ENCODE results near the gene MGAT4B.

The MGAT4B gene

DNA sequence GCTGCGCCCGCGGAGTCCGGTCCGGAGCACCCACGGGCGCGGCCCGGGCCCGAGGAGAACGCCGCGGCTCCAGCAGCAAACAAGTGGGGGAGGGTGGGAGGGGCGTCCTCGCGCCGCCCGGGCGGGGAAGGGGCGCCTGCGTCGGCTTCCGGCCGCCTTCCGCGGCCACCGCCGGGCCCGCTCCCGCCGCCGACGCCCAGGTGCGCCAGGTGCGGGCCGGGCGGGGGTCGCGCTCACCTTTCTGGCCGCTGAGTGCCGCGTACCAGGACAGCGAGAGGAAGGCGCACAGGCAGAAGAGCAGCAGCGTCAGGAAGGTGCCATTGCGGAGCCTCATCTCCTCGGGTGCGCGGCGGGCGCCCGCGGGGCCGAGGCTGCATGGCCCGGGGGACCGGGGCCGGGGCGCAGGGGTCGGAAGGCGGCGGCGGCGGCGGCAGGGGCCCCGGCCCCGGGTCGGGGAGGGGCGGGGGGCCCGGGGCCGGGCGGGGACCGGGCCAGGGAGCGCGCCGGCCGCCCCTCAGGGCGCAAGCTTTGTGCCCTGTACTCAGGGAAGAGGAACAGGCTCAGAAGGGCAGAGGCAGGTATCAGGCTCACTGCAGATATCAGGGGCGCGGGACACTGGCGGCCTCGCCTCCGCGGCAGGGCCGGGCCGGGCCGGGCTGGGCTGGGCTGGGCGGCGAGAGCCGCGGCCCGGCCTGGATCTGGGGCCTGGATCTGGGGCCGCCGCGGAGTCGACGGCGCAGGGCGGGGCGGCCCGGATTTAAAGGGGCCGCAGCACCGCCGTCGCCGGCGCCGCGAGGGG is at the start of gene MGAT4B:
TSS of gene MGAT4B (minus strand) at position 617 of the 799 bp plus-strand sequence. CDS start at position 334, 283 bp downstream.
- no peak for TF ChIP-seq GATA3 (IDR thresholded peaks at IDR 0.05; ENCODE audit: low read depth, low read length)
- no peak for TF ChIP-seq GATA2 (IDR thresholded peaks at IDR 0.05; ENCODE audit: low read depth, low read length)

DNA sequence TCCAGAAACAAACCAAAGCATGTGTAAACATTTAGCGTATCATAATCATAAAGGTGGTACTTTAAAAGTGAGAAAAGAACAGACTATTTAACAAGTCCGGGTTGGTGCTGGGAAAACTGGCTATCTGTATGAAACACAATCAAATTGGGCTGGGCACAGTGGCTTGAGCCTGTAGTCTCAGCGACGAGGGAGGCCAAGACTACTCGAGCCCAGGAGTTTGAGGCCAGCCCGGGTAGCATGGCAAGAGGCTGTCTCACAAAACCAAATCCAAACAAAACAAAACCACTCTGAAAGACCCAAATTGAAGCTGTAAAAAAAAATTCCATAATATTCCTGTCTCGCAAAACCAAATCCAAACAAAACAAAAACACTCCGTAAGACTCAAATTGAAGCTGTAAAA is 47.7 kb upstream of the MGAT4B start:
- no peak for TF ChIP-seq GATA2 (IDR thresholded peaks at IDR 0.05; ENCODE audit: low read depth, low read length)
- no peak for TF ChIP-seq GATA3 (IDR thresholded peaks at IDR 0.05; ENCODE audit: low read depth, low read length)

DNA sequence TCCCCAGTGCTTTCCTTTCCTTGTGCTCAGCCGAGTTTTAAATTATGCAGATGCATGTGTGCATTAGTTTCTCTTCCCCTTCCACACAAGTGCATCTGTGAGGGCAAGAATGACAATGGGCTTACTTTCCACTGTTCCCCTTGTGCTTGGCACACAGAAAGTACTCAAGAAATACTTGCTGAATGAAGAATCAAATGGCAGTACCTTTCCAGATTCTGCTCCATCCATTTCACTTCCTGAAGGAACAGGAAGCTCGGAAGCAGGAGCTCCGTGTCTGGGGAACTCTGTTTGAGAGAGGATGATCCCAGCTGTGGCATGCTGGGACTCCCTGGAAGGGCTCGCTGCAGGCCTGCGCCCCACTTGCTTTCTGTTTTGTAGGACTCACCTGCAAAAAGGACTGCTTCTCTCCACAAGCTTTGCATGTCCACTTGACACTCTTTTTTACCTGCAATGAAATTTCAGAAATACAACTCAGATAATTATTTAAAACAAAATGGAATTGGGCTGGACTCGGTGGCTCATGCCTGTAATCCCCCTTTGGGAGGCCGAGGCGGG is 46.4 kb upstream of the MGAT4B start:
- TF ChIP-seq GATA2 (IDR thresholded peaks at IDR 0.05; ENCODE audit: low read depth, low read length) (no peak), GATA3 (IDR thresholded peaks at IDR 0.05; ENCODE audit: low read depth, low read length) (no peak)

DNA sequence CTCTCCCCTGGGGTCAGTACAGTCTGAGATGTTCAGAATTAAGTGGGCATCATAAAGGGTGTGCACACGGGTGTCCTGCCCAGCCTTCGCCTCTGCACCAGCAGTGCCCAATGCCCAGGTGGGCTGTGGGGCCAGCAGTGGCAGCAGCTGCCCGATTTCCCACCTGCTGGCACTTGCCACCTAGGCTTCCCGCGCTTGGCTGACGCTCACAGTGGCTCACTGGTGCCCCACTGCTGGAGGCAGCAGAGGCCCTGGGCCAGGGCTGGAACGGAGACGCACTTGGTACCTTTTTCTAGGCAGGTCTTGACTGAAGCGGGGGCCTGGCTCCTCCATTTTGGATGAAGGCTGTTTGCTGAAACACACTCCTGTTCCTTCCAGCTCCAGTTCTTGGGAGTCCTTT is 35.0 kb upstream of the MGAT4B start:
- TF ChIP-seq GATA3 (IDR thresholded peaks at IDR 0.05; ENCODE audit: low read depth, low read length) (no peak), GATA2 (IDR thresholded peaks at IDR 0.05; ENCODE audit: low read depth, low read length) (no peak)

DNA sequence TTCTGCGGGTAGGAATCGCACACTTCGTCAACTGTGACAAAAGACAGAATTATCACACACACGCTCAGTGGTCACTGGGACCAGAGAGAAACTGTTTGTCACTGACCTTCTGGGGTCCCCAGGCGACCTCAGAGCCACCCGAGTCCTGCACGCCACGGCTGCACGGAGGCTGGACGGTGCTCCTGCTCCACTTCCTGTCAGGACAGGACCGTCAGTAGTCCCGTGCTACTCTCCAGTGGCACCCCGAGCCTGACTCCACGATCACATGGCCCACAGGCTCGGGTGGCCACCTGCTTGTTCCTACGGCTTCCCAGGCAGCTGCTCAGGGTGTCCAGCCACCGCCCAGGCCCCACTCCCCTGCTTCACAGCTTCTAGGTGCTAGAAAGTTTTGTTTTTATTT is 34.1 kb upstream of the MGAT4B start:
- TF ChIP-seq GATA2 (IDR thresholded peaks at IDR 0.05; ENCODE audit: low read depth, low read length), result no peak
- TF ChIP-seq GATA3 (IDR thresholded peaks at IDR 0.05; ENCODE audit: low read depth, low read length), result no peak

DNA sequence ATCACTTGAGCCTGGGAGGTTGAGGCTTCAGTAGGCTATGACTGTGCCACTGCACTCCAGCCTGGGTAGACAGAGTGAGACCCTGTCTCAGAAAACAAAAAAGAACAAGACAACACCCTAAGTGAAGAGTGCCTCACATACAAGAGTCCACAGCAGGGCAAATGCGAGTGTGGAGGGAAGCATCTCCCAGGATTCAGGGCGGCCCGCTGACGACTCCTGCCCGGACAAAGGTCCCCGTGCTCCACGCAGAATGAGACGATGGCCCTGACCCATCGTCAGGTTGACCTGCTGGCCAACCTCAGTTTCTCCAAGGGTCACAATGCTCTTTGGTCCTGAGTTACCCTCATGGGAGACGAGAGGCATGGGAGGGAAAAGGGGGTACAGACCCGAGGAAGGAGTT is 33.7 kb upstream of the MGAT4B start:
- TF ChIP-seq GATA3 (IDR thresholded peaks at IDR 0.05; ENCODE audit: low read depth, low read length) (no peak), GATA2 (IDR thresholded peaks at IDR 0.05; ENCODE audit: low read depth, low read length) (no peak)

DNA sequence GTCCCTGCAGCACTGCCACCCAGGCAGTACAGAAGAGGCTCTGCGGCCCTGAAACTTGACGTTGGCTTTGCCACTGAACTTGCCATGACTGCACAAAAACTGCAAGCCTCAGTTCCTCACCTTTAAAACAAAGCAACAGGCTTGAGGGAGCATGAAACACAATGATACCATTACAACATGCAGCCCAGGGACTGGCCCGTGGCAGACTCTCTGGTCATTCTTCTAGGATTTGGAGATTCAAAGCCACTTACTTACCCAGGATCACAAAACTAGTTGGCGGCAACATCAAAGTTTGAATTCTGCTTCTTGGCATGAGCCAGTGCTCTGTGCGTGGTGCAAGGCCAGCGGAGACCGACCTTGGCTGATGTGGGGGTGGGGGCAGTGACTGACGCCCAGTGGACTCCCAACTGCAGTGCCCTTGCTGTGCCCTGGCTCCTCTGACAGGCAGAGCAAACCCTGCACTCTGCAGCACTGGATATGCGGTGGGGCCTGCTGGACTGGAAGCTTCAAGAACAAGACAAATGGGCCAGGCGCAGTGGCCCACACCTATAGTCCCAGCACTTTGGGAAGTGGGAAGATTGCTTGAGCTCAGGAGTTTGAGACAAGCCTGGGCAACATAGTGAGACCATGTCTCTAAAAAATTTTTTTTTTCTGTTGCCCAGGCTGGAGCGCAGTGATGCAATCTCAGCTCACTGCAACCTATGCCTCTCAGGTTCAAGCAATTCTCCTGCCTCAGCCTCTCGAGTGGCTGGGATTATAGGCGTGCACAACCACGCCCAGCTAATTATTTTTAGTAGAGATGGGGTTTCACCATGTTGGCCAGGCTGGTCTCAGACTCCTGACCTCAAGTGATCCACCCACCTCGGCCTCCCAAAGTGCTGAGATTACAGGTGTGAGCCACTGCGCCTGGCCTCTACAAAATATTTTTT is 32.9 kb upstream of the MGAT4B start:
- TF ChIP-seq GATA2 (IDR thresholded peaks at IDR 0.05; ENCODE audit: low read depth, low read length) (no peak), GATA3 (IDR thresholded peaks at IDR 0.05; ENCODE audit: low read depth, low read length) (no peak)

DNA sequence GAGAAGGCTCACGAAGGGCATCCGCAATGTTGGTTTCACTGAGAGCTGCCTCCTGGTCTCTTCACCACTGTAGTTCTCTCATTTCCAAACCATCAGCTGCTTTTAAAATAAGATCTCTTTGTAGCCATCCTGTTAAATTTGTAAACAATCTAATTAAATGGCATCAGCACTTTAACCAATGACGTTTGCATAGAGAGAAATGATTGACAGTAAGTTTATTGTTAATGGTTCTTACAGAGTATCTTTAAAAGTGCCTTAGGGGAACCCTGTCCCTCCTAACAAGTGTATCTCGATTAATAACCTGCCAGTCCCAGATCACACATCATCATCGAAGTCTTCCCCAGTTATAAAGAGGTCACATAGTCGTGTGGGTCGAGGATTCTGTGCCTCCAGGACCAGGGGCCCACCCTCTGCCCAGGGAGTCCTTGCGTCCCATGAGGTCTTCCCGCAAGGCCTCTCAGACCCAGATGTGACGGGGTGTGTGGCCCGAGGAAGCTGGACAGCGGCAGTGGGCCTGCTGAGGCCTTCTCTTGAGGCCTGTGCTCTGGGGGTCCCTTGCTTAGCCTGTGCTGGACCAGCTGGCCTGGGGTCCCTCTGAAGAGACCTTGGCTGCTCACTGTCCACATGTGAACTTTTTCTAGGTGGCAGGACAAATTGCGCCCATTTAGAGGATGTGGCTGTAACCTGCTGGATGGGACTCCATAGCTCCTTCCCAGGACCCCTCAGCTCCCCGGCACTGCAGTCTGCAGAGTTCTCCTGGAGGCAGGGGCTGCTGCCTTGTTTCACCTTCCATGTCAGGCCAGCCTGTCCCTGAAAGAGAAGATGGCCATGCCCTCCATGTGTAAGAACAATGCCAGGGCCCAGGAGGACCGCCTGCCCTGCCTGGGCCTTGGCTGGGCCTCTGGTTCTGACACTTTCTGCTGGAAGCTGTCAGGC is 30.7 kb upstream of the MGAT4B start:
- TF ChIP-seq GATA2 (IDR thresholded peaks at IDR 0.05; ENCODE audit: low read depth, low read length), result no peak
- no peak for TF ChIP-seq GATA3 (IDR thresholded peaks at IDR 0.05; ENCODE audit: low read depth, low read length)

DNA sequence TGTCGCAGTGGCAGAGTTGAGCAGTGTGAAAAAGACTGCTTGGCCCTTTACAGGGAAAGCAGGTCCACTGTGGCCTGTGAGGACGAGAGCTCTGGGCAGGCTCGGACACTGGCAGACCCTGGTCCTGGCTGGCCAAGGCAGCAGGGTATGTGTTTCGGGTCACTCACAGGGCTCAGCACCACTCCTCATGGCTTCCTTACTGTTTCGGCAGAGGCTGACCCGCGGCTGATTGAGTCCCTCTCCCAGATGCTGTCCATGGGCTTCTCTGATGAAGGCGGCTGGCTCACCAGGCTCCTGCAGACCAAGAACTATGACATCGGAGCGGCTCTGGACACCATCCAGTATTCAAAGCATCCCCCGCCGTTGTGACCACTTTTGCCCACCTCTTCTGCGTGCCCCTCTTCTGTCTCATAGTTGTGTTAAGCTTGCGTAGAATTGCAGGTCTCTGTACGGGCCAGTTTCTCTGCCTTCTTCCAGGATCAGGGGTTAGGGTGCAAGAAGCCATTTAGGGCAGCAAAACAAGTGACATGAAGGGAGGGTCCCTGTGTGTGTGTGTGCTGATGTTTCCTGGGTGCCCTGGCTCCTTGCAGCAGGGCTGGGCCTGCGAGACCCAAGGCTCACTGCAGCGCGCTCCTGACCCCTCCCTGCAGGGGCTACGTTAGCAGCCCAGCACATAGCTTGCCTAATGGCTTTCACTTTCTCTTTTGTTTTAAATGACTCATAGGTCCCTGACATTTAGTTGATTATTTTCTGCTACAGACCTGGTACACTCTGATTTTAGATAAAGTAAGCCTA is 29.8 kb upstream of the MGAT4B start:
- TF ChIP-seq GATA3 (IDR thresholded peaks at IDR 0.05; ENCODE audit: low read depth, low read length) (no peak), GATA2 (IDR thresholded peaks at IDR 0.05; ENCODE audit: low read depth, low read length) (no peak)

DNA sequence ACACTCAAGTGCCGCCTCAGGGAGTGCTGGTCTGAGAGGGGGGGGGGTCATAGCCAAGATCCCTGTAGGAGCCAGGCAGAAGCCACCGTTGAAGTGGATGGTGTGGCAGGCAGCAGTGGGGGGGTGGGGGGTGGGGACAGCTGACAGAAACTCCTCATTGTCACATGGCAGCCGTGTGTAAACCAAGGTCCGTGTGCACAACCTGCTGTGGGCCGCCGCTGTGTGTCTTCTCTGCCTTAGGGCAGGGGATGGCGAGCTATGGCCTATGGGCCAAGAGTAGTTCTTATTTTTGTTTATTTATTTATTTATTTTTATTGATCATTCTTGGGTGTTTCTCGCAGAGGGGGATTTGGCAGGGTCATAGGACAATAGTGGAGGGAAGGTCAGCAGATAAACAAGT is 27.5 kb upstream of the MGAT4B start:
- TF ChIP-seq GATA3 (IDR thresholded peaks at IDR 0.05; ENCODE audit: low read depth, low read length) (no peak), GATA2 (IDR thresholded peaks at IDR 0.05; ENCODE audit: low read depth, low read length) (no peak)

DNA sequence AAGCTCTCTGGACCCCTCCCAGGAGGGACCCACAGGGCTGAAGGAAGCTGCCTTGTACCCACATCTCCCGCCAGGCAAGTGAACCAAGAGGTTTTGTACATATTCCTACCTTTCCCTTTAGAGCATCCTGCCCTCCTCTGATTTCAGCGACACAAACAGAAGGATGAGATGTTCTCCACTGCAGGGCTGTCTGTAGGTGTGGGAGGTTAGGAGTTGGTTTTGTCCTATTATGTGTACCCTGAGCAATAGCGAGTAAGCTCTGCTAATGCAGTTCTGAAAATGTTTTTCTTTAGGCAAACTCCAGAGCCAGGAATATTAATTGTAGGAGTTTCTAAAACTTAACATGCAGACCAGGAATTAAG is 27.0 kb upstream of the MGAT4B start:
- TF ChIP-seq GATA2 (IDR thresholded peaks at IDR 0.05; ENCODE audit: low read depth, low read length), result no peak
- no peak for TF ChIP-seq GATA3 (IDR thresholded peaks at IDR 0.05; ENCODE audit: low read depth, low read length)

DNA sequence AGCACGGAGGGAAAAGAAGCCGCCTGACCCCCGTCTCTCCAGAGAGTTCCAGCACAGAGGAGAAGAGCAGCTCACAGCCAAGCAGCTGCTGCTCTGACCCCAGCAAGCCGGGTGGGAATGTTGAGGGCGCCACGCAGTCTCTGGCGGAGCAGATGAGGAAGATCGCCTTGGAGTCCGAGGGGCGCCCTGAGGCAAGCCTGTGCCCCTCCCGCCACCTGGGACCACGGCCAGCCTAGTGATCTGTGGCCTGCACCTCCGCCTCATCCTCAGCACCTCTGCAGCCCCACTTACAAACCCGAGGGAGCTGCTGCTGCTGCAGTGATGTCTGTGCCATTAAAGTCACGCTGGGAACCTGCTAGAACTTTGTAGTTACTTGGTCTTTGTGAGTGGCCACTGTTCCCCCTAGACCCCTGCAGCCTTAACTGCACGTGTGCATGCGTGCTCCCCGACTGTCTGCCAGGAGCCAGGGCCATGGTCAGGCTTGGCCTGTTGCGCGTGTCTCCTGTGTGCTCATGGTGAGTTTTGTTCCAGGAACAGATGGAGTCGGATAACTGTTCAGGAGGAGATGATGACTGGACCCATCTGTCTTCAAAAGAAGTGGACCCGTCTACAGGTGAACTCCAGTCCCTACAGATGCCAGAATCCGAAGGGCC is 26.5 kb upstream of the MGAT4B start:
- TF ChIP-seq GATA3 (IDR thresholded peaks at IDR 0.05; ENCODE audit: low read depth, low read length), result no peak
- no peak for TF ChIP-seq GATA2 (IDR thresholded peaks at IDR 0.05; ENCODE audit: low read depth, low read length)
